Astrocyte of the spinal cord (primary cell): ENCODE results near the gene CLCN1.

Experiments
- DNase-seq: peaks from one replicate; pipeline ENCODE4 v3.0.0; 2011; ENCODE audit warnings: low read depth, low spot score
- H3K4me3 ChIP-seq: 2 replicates; pipeline ENCODE4 v1.5.1; 2011; ENCODE audit warnings: low read depth, mild to moderate bottlenecking, low read length, moderate library complexity
- in situ Hi-C: cut with HindIII; loops from 2 replicates; pipeline ENCODE4 v1.10.0; 2017; ENCODE audit warnings: low sequenced_read_pairs
- TF ChIP-seq, protein P1 (sequence below): IDR thresholded peaks from 2 replicates; pipeline ENCODE4 v1.5.1; 2012; ENCODE audit warnings: low read depth, mild to moderate bottlenecking, low read length, inconsistent platforms

The CLCN1 gene

DNA sequence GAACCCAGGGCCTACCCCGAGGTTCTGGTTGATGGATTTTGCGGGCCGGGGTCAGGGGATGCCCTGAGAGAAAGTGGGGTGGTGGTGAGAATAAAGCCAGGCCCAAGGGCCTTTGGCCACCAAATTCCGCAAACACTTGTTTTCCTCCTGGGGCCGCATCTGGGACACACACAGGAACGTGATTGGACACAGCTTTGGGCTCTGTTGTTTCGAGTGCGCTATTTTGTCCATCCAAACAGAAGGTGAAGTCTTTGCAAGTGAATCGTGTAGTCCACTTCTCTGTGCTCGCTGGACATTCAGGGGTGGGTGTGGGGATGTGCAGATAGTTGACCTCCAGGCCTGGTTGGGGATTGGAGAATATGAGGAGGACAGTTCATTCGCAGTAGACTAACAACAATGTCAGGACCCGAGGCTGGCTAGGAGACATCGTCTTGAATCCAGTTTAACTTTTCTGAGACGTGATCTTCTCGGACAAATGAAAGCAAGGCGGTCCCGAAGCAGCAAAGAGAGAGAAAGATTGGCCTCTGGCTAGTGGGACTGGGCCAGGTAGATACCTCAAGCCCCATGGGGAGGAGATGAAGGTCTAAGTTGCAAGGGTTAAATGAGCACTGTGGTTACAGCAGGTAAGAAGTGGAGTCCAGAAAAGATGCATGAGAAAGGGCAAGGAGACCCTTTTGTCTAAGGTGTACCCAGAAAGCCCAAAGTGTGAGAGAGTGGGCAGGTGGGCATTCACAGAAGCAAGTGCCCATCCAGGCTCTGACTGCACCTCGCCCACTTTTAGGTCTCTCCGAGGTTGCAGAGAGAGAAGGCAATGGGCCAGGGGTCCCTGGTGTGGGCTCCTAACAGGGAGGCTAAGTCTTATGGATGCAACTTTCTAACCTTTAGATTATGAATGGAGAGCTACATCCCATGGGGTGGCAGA lies 47.4 kb downstream of the CLCN1 start:
- in situ Hi-C loops = no loop called here

DNA sequence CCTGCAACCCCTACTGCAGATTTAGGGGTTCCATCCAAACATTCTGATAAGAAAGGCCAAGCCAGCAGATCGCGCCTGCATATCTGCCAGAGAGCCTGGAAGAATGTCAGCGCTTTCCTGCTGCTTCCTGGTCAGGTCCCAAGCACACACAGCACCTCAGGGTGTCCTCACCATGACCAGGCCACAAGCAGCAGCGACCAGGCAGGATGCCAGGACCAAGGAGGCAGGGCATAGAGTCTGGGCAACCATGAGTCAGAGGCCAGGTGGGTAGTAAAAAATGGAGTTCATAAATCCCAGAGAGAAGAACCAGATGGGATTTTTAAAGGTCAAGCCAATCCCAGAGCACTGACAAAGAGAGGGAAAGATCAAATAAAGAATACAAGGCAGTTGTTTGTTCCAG lies 52.1 kb downstream of the CLCN1 start:
- in situ Hi-C loops = no loop called here
- DNase-seq = no peak
- no peak overlapping the region for H3K4me3 ChIP-seq
- TF ChIP-seq, protein P1, sequence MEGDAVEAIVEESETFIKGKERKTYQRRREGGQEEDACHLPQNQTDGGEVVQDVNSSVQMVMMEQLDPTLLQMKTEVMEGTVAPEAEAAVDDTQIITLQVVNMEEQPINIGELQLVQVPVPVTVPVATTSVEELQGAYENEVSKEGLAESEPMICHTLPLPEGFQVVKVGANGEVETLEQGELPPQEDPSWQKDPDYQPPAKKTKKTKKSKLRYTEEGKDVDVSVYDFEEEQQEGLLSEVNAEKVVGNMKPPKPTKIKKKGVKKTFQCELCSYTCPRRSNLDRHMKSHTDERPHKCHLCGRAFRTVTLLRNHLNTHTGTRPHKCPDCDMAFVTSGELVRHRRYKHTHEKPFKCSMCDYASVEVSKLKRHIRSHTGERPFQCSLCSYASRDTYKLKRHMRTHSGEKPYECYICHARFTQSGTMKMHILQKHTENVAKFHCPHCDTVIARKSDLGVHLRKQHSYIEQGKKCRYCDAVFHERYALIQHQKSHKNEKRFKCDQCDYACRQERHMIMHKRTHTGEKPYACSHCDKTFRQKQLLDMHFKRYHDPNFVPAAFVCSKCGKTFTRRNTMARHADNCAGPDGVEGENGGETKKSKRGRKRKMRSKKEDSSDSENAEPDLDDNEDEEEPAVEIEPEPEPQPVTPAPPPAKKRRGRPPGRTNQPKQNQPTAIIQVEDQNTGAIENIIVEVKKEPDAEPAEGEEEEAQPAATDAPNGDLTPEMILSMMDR = no peak

More for the DNA sequence above, 47.4 kb downstream of the CLCN1 start:
- no peak for DNase-seq
- peak overlapping the region; percentile 12 for H3K4me3 ChIP-seq
- TF ChIP-seq, protein P1 = no peak

DNA sequence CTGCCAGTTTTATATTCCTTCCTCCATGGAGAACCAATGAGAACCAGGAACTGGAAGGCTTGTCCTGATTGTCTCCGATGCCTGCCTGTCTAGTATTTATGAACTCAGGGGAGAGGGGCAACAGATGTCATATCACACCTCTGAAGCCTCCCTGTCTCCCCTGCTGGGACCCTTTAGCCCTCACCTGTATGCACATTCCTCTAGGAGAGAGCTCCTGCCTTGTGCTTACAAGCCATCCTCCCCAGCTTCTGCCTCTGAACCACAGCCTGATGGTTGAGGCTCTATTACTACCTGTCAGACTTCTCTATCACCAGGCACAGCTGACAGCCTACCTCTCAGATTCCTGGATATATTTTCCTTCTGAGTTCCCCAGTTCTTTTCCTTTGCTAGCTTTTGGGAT lies 52.5 kb downstream of the CLCN1 start:
- DNase-seq = no peak
- H3K4me3 ChIP-seq = no peak overlapping the region
- TF ChIP-seq, protein P1 = no peak
- in situ Hi-C loops = no loop called here

DNA sequence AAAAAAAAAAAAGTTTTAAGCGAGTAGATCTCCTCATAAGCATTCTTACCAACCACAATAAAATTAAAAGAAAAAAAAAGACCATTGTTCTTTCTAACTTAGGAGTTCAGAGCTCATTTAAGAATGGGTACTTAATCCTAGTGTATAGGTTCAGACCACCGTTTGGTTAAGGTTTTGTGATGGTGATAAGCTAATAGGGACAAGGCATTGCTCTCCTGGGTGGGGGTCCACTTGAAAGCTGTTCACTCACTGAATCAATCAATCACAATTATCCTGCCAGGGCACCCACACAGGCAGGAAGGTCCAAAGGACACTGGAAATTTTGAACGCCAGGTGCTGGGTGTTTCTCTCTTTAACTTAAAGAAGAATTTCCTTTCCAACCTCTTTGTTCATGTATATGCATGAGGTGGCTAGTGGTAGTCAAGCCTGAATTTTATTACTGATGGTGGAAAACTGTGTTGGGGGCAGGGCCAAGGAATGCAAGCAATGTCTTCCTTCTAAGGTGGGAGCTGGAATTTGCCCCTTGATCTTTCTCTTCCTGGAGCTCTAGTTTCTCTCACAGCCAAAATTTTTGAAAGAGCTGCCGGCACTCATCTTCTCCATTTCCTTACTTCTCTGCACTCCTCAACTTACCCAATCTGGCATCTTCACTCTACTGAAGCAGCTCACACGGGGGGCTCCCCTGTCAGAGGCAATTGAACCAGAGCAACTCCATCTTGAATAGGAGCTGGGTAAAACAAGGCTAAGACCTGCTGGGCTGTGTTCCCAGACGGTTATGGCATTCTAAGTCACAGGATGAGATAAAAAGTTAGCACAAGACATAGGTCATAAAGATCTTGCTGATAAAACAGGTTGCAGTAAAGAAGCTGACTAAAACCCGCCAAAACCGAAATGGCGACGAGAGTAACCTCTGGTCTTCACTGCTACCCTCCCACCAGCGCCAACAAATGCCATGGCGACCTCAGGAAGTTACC lies 54.1 kb downstream of the CLCN1 start:
- TF ChIP-seq, protein P1 = no peak
- no peak for DNase-seq
- in situ Hi-C loops = no loop called here
- no peak overlapping the region for H3K4me3 ChIP-seq

DNA sequence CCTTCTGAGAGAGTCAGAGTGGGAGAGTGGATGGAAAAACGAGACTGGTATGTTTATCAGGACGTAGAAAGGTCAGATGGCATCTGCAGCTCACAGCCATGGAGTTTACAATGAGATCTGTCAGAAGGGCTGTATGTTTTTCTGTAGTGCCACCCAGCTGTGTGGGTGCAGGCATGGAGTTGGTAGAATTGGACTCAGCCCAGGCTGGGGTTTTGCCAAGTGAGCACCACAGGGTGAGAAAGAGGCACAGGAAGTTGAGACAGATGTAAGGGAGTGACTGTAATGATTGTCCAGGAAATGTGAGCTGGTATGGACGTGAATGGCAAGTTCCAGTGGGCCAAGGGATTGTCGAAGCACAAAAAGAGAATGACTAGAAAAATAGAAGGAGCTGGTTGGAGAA lies 56.2 kb downstream of the CLCN1 start:
- TF ChIP-seq, protein P1 = no peak
- no peak overlapping the region for H3K4me3 ChIP-seq
- in situ Hi-C loops = no loop called here
- DNase-seq = no peak

DNA sequence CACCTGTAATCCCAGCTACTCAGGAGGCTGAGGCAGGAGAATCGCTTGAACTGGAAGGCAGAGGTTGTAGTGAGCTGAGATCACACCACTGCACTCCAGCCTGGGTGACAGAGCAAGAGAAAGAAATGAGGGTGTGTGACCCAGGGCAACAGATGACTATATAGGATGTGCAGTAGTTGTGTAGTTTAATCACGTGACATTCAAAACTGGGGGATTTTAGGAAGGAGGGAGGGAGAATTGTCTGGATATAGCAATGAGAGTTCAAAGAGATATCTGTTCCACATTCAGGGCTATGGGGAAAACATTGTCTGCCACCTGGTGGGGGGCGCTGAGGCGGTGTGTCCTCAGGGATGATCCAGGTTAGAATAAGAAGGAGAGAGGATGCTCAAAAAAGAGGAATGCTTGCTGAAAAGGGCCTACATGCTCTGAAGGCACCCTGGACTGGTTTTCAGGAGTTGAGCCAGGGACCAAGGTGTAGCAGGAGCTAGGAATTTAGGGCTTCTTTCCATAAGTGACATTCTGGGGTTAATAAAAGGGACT lies 57.4 kb downstream of the CLCN1 start:
- no peak for DNase-seq
- TF ChIP-seq, protein P1 = peak; percentile 21
- no peak overlapping the region for H3K4me3 ChIP-seq
- in situ Hi-C loops = no loop called here
